Astrocyte of the spinal cord (primary cell): ENCODE results near the gene TVP23A.
A peak's percentile ranks its signal among the peaks of the same experiment; 100 is the strongest.

Source experiments
- DNase-seq: peaks from one replicate; pipeline ENCODE4 v3.0.0; 2011; ENCODE audit warnings: low read depth, low spot score
- H3K4me3 ChIP-seq: 2 replicates; pipeline ENCODE4 v1.5.1; 2011; ENCODE audit warnings: low read depth, mild to moderate bottlenecking, low read length, moderate library complexity
- in situ Hi-C: cut with HindIII; loops from 2 replicates; pipeline ENCODE4 v1.10.0; 2017; ENCODE audit warnings: low sequenced_read_pairs
- TF ChIP-seq, protein P1 (sequence below): IDR thresholded peaks from 2 replicates; pipeline ENCODE4 v1.5.1; 2012; ENCODE audit warnings: low read depth, mild to moderate bottlenecking, low read length, inconsistent platforms

The TVP23A gene

DNA sequence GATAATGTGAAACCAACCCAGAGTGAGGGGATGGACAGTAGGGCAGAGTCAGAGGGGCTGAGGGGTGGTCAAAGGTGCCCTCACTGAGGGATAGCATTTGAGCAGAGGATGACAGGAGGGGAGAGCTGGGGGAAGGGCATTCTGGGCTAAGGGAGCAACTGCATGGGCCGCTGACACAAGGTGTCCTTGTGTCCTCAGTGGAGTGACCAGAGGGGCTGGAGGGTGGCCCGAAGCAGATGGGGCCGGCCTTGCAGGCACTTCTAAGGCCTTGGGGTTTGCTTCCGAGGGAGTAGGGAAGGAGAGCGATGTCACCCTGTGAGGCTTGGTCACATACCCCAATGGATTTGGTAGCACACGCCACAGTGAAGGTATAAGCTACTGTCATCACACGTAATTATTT lies 64.9 kb downstream of the TVP23A start:
- H3K4me3 ChIP-seq, result no peak overlapping the region
- in situ Hi-C loops, result no loop called here
- DNase-seq, result no peak
- TF ChIP-seq, protein P1, sequence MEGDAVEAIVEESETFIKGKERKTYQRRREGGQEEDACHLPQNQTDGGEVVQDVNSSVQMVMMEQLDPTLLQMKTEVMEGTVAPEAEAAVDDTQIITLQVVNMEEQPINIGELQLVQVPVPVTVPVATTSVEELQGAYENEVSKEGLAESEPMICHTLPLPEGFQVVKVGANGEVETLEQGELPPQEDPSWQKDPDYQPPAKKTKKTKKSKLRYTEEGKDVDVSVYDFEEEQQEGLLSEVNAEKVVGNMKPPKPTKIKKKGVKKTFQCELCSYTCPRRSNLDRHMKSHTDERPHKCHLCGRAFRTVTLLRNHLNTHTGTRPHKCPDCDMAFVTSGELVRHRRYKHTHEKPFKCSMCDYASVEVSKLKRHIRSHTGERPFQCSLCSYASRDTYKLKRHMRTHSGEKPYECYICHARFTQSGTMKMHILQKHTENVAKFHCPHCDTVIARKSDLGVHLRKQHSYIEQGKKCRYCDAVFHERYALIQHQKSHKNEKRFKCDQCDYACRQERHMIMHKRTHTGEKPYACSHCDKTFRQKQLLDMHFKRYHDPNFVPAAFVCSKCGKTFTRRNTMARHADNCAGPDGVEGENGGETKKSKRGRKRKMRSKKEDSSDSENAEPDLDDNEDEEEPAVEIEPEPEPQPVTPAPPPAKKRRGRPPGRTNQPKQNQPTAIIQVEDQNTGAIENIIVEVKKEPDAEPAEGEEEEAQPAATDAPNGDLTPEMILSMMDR, result no peak

DNA sequence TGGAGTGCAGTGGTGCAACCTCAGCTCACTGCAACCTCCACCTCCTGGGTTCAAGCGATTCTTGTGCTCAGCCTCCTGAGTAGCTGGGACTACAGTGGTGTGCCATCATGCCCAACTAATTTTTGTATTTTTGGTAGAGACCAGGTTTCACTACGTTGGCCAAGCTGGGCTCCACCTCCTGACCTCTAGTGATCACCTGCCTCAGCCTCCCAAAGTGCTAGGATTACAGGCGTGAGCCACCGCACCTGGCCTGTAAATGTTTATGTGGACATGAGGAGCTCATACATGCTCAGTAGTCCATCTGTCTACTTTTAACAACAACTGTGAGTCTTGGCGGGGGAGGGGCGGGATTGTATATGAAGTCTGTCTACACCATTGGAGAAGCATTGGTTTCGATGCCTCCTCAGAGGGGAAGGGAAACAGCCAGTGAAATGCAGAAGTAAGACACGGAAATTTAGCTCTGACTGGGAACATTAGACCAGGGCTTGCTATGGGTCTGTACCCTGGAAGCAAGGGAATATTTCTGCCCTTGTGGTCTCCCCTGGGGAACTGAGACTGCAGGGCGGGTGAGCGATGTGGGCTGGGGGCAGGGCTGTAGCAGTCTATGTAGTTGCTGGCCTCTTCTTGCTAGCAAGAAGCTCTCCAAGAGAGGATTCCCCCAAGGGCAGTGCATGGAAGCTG lies 65.6 kb downstream of the TVP23A start:
- no peak for DNase-seq
- in situ Hi-C loops, result no loop called here
- no peak overlapping the region for H3K4me3 ChIP-seq
- TF ChIP-seq, protein P1, result no peak

- DNase-seq, result no peak
- TF ChIP-seq, protein P1, result no peak
- in situ Hi-C loops, result no loop called here
- no peak overlapping the region for H3K4me3 ChIP-seq
Measured at GRCh38 chr16:10751291-10751697, 67.3 kb downstream of the TVP23A start.

DNA sequence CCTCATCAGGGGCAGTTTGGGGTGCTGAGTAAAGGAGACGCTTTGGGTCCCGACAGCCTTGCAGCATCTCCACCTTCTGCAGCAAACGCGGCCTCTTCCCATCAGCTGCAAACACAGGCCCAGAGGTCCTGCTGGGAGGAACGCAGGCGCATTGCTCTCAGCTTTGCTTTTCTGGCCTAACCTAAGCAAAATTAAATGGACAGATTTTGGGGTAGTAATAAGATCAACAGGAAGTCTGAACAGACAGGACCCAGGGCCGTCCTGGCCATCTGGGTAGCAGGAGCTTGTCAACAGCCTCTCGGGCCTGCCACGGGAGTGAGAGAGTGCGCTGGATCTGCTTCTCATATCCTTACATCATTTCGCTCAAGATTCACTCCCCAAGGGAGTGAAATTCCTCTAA lies 67.8 kb downstream of the TVP23A start:
- no peak for DNase-seq
- in situ Hi-C loops, result no loop called here
- no peak overlapping the region for H3K4me3 ChIP-seq
- TF ChIP-seq, protein P1, result no peak

DNA sequence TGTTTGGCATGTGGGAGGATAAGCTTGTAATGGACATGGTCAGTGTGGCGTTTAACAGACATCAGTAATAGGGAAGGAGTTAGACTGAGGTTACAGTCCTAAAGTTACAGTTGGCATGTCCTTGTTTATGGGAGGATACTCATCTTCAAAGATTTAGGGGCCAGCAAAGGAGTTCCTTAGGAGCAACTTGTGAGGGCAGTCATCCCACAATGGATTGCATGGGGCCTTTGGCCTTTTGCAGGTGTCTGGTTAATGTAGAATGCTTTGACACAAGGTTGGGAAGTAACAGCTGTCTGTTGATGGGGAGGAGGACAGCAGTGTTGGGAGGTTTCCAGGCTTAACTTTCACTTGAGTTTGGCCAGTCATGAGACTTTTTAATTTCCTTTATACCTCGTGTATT lies 72.8 kb downstream of the TVP23A start:
- TF ChIP-seq, protein P1, result no peak
- in situ Hi-C loops, result no loop called here
- DNase-seq, result no peak
- H3K4me3 ChIP-seq, result no peak overlapping the region

- peak; percentile 78 for DNase-seq
- peak overlapping the region; percentile 69 for H3K4me3 ChIP-seq
- TF ChIP-seq, protein P1, result no peak
- in situ Hi-C loops, result no loop called here
Measured at GRCh38 chr16:10744370-10745030, 74.1 kb downstream of the TVP23A start.
